ENCODE measurements around the gene OR2J3. TPM values are rescaled to one million over a fixed set of nuclear protein-coding genes. Genes with fewer than 3 reads are reported as not detected.

The OR2J3 gene
- polyA plus RNA-seq, 1 donor, result not detected

Other genes starting within 250 kb of the OR2J3 start
- 44.6 TPM for gene TRIM27, start 184.1 kb upstream of the OR2J3 start, polyA plus RNA-seq (ENCODE audit: insufficient read length)
- 1.6 TPM for gene ZNF311, start 102.7 kb upstream of the OR2J3 start, polyA plus RNA-seq (ENCODE audit: insufficient read length)
- not detected for gene OR2W1, start 62.9 kb upstream of the OR2J3 start, polyA plus RNA-seq (ENCODE audit: insufficient read length)
- not detected for gene OR2B3, start 20.7 kb upstream of the OR2J3 start, polyA plus RNA-seq (ENCODE audit: insufficient read length)
- gene OR2J1, start 8.6 kb upstream of the OR2J3 start, polyA plus RNA-seq (ENCODE audit: insufficient read length), result not detected
- gene OR2J2, start 62.8 kb downstream of the OR2J3 start, polyA plus RNA-seq (ENCODE audit: insufficient read length), result not detected
- 0.05 TPM for gene OR14J1, start 193.6 kb downstream of the OR2J3 start, polyA plus RNA-seq (ENCODE audit: insufficient read length)